IMR-90 (cell line): ENCODE results near the gene RABIF. TPM values are rescaled to one million over a fixed set of nuclear protein-coding genes. Genes with fewer than 3 reads are reported as not detected.

Experiments used
- ATAC-seq: fragments of 200-7000 bp; cut with Tn5 transposase; 2 replicates; pipeline ENCODE4 v1.9.1; 2020; ENCODE audit warnings: low read depth, mild to moderate bottlenecking, moderate library complexity
- BruUV-seq: library from RNA; stranded (reverse); fragments of 400-500 nt; replicated peaks from 2 replicates; lab custom pipeline; 2021; lab: Mats Ljungman, UMichigan
- CTCF ChIA-PET: fragments of 300-600 bp; formaldehyde crosslinking; extraction: SDS; loops from one replicate; lab custom pipeline; 2021; ENCODE audit warnings: antibody characterized with exemption; lab: Yijun Ruan, JAX
- POLR2A ChIA-PET: fragments of 300-600 bp; sonication (Branson Sonifier 250); formaldehyde crosslinking; loops from one replicate; lab custom pipeline; 2022; ENCODE audit warnings: antibody characterized with exemption; ENCODE audit not compliant: unreplicated experiment; lab: Charles Lee
- DNase-seq: peaks from one replicate; pipeline ENCODE4 v3.0.0; 2013
- H2AFZ ChIP-seq: replicated peaks from 2 replicates; pipeline ENCODE3; 2013; ENCODE audit warnings: low read length, mild to moderate bottlenecking; ENCODE audit not compliant: poor library complexity
- H2AK5ac ChIP-seq: 2 replicates; pipeline ENCODE4 v1.6.1; 2013; ENCODE audit warnings: low read depth, low read length, inconsistent platforms
- H2AK9ac ChIP-seq: replicated peaks from 2 replicates; pipeline ENCODE3; 2013; ENCODE audit warnings: mild to moderate bottlenecking, low read depth, low read length, moderate library complexity; ENCODE audit not compliant: poor library complexity
- H2BK120ac ChIP-seq: 2 replicates; pipeline ENCODE4 v1.6.1; 2013; ENCODE audit warnings: low read depth, low read length, inconsistent platforms
- H2BK15ac ChIP-seq: 3 replicates; pipeline ENCODE4 v1.6.1; 2013; ENCODE audit warnings: low read depth, low read length, inconsistent platforms
- H2BK20ac ChIP-seq: 2 replicates; pipeline ENCODE4 v1.6.1; 2013; ENCODE audit warnings: low read depth, mild to moderate bottlenecking, inconsistent platforms, low read length, moderate library complexity
- H2BK5ac ChIP-seq: 2 replicates; pipeline ENCODE4 v1.6.1; 2013; ENCODE audit warnings: mild to moderate bottlenecking, low read depth, low read length, inconsistent platforms; ENCODE audit not compliant: poor library complexity, severe bottlenecking
- H3K14ac ChIP-seq: replicated peaks from 2 replicates; pipeline ENCODE4 v1.6.1; 2013; ENCODE audit warnings: low read depth, low read length, inconsistent platforms
- H3K18ac ChIP-seq: 2 replicates; pipeline ENCODE4 v1.6.1; 2013; ENCODE audit warnings: low read depth, low read length, control low read depth
- H3K23ac ChIP-seq: 2 replicates; pipeline ENCODE4 v1.6.1; 2013; ENCODE audit warnings: low read depth, low read length, inconsistent platforms
- H3K27ac ChIP-seq: 2 replicates; pipeline ENCODE4 v1.5.1; 2013; ENCODE audit warnings: mild to moderate bottlenecking, control low read depth, low read length; ENCODE audit not compliant: insufficient read depth
- H3K27me3 ChIP-seq: 2 replicates; pipeline ENCODE4 v1.6.1; 2013; ENCODE audit warnings: low read length; ENCODE audit not compliant: control insufficient read depth, insufficient read depth
- H3K36me3 ChIP-seq: 2 replicates; pipeline ENCODE4 v1.6.1; 2013; ENCODE audit warnings: low read length, mixed read lengths; ENCODE audit not compliant: control insufficient read depth, insufficient read depth
- H3K4ac ChIP-seq: 2 replicates; pipeline ENCODE4 v1.6.1; 2013; ENCODE audit warnings: low read depth, low read length, inconsistent platforms
- H3K4me1 ChIP-seq: 2 replicates; pipeline ENCODE4 v1.6.1; 2013; ENCODE audit warnings: low read length, mixed read lengths; ENCODE audit not compliant: control insufficient read depth, insufficient read depth
- H3K4me2 ChIP-seq: 2 replicates; pipeline ENCODE4 v1.6.1; 2013; ENCODE audit warnings: low read depth, mild to moderate bottlenecking, control low read depth, low read length, moderate library complexity
- H3K4me3 ChIP-seq: 2 replicates; pipeline ENCODE4 v1.5.1; 2013; ENCODE audit warnings: low read depth, mild to moderate bottlenecking, control low read depth, low read length, moderate library complexity; ENCODE audit not compliant: insufficient read depth
- H3K56ac ChIP-seq: 2 replicates; pipeline ENCODE4 v1.6.1; 2013; ENCODE audit warnings: low read length, inconsistent platforms; ENCODE audit not compliant: insufficient read depth; ENCODE audit errors: extremely low read depth
- H3K79me1 ChIP-seq, 2 experiments: 2 replicates each; pipeline ENCODE4 v1.6.1; 2013; ENCODE audit warnings: low read length in 2 of 2, inconsistent platforms in 1 of 2, low read depth in 1 of 2
- H3K9ac ChIP-seq: 2 replicates; pipeline ENCODE4 v1.6.1; 2013; ENCODE audit warnings: low read depth, low read length, control low read depth
- H3K9me1 ChIP-seq: 2 replicates; pipeline ENCODE4 v1.6.1; 2013; ENCODE audit warnings: low read length, inconsistent platforms; ENCODE audit not compliant: insufficient read depth
- H3K9me3 ChIP-seq: 2 replicates; pipeline ENCODE4 v1.6.1; 2013; ENCODE audit warnings: low read length; ENCODE audit not compliant: control insufficient read depth, insufficient read depth
- H4K20me1 ChIP-seq: 2 replicates; pipeline ENCODE4 v1.6.1; 2013; ENCODE audit warnings: low read length, inconsistent platforms; ENCODE audit not compliant: insufficient read depth
- H4K5ac ChIP-seq: 2 replicates; pipeline ENCODE4 v1.6.1; 2013; ENCODE audit warnings: mild to moderate bottlenecking, low read depth, low read length, control low read depth
- H4K8ac ChIP-seq, 2 experiments: 2 replicates each; pipeline ENCODE4 v1.6.1; 2013; ENCODE audit warnings: low read depth in 2 of 2, low read length in 2 of 2, control low read depth in 1 of 2, inconsistent platforms in 1 of 2
- H4K91ac ChIP-seq: 2 replicates; pipeline ENCODE4 v1.6.1; 2013; ENCODE audit warnings: low read depth, low read length, inconsistent platforms; ENCODE audit not compliant: insufficient read depth
- BHLHE40 ChIP-seq: fragments of 150-350 bp; IDR thresholded peaks from 2 replicates; pipeline ENCODE4 v1.6.1; 2016; ENCODE audit warnings: mild to moderate bottlenecking, low read depth, low read length
- CEBPB ChIP-seq: IDR thresholded peaks from 2 replicates; pipeline ENCODE4 v1.6.1; 2012; ENCODE audit warnings: low read depth, low read length, improper control_type of control experiment
- CHD1 ChIP-seq: IDR thresholded peaks from 2 replicates; pipeline ENCODE4 v1.6.1; 2012; ENCODE audit warnings: low read depth, low read length, improper control_type of control experiment
- FOS ChIP-seq: fragments of 150-350 bp; IDR thresholded peaks from 2 replicates; pipeline ENCODE4 v1.6.1; 2016; ENCODE audit warnings: low read depth, low read length
- MAFK ChIP-seq: IDR thresholded peaks from 2 replicates; pipeline ENCODE4 v1.6.1; 2012; ENCODE audit warnings: low read depth, low read length, improper control_type of control experiment
- MAZ ChIP-seq: IDR thresholded peaks from 2 replicates; pipeline ENCODE4 v1.6.1; 2012; ENCODE audit warnings: low read depth, mild to moderate bottlenecking, low read length, improper control_type of control experiment, moderate library complexity, borderline replicate concordance
- MXI1 ChIP-seq: IDR thresholded peaks from 2 replicates; pipeline ENCODE4 v1.6.1; 2012; ENCODE audit warnings: low read depth, mild to moderate bottlenecking, low read length, moderate library complexity, borderline replicate concordance
- NFE2L2 ChIP-seq: fragments of 150-350 bp; IDR thresholded peaks from 2 replicates; pipeline ENCODE4 v1.6.1; 2016; ENCODE audit warnings: low read depth, mild to moderate bottlenecking, low read length
- POLR2A ChIP-seq: IDR thresholded peaks from 2 replicates; pipeline ENCODE4 v1.6.1; 2012; ENCODE audit warnings: mild to moderate bottlenecking, low read depth, low read length
- RAD21 ChIP-seq: IDR thresholded peaks from 2 replicates; pipeline ENCODE4 v1.6.1; 2012; ENCODE audit warnings: low read length, improper control_type of control experiment
- RCOR1 ChIP-seq: IDR thresholded peaks from 2 replicates; pipeline ENCODE4 v1.6.1; 2012; ENCODE audit warnings: mild to moderate bottlenecking, low read length, improper control_type of control experiment; ENCODE audit not compliant: insufficient replicate concordance
- RFX5 ChIP-seq: IDR thresholded peaks from 2 replicates; pipeline ENCODE4 v1.8.0; 2012; ENCODE audit warnings: low read depth, mild to moderate bottlenecking, low read length, moderate library complexity
- SMC3 ChIP-seq: fragments of 150-350 bp; IDR thresholded peaks from 2 replicates; pipeline ENCODE4 v1.6.1; 2016; ENCODE audit warnings: low read depth, mild to moderate bottlenecking, antibody characterized with exemption, low read length, moderate library complexity
- dilution Hi-C: fragments of 300-500 bp; cut with HindIII; formaldehyde crosslinking; loops from one replicate; pipeline ENCODE4 v1.14.3; 2018; ENCODE audit warnings: low sequenced_read_pairs; ENCODE audit not compliant: unreplicated experiment
- in situ Hi-C: fragments of 300-500 bp; cut with MboI; formaldehyde crosslinking; loops from 3 replicates; pipeline ENCODE4 v1.14.3; 2019; ENCODE audit warnings: low sequenced_read_pairs, inconsistent platforms, mixed read lengths
- intact Hi-C: fragments of 100-400 bp; cut with micrococcal nuclease; formaldehyde crosslinking; loops from 2 replicates; pipeline ENCODE4 v1.10.0; 2022
- polyA plus RNA-seq, 3 experiments: library from polyadenylated mRNA; depleted of rRNA; stranded (reverse); fragments of >200 nt; gene quantifications; 2 replicates each; pipeline ENCODE4 v1.2.3, GENCODE V29; 2012; ENCODE audit warnings: low replicate concordance in 1 of 3
- total RNA-seq: library from RNA; depleted of rRNA; stranded (reverse); fragments of >200 nt; gene quantifications from 2 replicates; pipeline ENCODE4 v1.2.3, GENCODE V29; 2012
- TF ChIP-seq, protein P1 (sequence below): fragments of 150-350 bp; IDR thresholded peaks from 2 replicates; pipeline ENCODE4 v1.6.1; 2017; ENCODE audit warnings: mild to moderate bottlenecking, antibody characterized with exemption, low read length, low read depth
- TF ChIP-seq, protein P2 (sequence below): fragments of 150-350 bp; IDR thresholded peaks from 2 replicates; pipeline ENCODE4 v1.6.1; 2016; ENCODE audit warnings: low read depth, mild to moderate bottlenecking, low read length, moderate library complexity, borderline replicate concordance
- TF ChIP-seq, protein P3 (sequence below): conservative IDR thresholded peaks from 2 replicates; pipeline ENCODE4 v1.5.1; 2012; ENCODE audit warnings: mild to moderate bottlenecking, low read depth, low read length, improper control_type of control experiment

Gene RABIF
- total and polyA plus RNA-seq, 2 of the 4 experiments (the other 2 are of a cell fraction), result 4.8 to 7.9 TPM

DNA sequence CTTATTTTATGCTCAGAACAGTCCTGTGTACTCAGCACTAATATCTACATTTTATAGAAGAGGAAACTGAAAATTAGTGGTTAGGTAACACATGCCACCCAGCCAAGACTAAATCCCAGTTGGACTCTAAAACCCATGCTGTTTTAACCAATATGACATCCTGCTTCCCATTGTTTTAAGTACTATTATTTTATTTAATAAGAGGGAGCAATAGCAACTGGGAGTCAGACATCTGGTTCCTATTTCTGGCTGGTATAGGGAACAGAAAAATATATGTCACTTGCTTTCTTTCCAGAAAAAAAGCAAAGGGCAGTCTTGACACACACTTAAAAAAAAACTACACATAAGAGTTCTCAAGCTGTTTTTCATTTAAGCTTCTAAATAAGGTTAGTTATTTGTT is 26.2 kb upstream of the RABIF start:
- no peak for TF ChIP-seq NFE2L2
- TF ChIP-seq MAZ, result no peak
- TF ChIP-seq CEBPB, result no peak
- no peak for TF ChIP-seq MXI1
- no peak for TF ChIP-seq RAD21
- TF ChIP-seq CHD1, result no peak
- no peak for TF ChIP-seq SMC3
- TF ChIP-seq RFX5, result no peak
- TF ChIP-seq MAFK, result no peak
- TF ChIP-seq RCOR1, result no peak
- TF ChIP-seq POLR2A, result no peak
- TF ChIP-seq FOS, result no peak
- TF ChIP-seq, protein P1, sequence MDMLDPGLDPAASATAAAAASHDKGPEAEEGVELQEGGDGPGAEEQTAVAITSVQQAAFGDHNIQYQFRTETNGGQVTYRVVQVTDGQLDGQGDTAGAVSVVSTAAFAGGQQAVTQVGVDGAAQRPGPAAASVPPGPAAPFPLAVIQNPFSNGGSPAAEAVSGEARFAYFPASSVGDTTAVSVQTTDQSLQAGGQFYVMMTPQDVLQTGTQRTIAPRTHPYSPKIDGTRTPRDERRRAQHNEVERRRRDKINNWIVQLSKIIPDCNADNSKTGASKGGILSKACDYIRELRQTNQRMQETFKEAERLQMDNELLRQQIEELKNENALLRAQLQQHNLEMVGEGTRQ, result no peak
- TF ChIP-seq, protein P2, sequence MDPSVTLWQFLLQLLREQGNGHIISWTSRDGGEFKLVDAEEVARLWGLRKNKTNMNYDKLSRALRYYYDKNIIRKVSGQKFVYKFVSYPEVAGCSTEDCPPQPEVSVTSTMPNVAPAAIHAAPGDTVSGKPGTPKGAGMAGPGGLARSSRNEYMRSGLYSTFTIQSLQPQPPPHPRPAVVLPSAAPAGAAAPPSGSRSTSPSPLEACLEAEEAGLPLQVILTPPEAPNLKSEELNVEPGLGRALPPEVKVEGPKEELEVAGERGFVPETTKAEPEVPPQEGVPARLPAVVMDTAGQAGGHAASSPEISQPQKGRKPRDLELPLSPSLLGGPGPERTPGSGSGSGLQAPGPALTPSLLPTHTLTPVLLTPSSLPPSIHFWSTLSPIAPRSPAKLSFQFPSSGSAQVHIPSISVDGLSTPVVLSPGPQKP, result no peak
- TF ChIP-seq, protein P3, sequence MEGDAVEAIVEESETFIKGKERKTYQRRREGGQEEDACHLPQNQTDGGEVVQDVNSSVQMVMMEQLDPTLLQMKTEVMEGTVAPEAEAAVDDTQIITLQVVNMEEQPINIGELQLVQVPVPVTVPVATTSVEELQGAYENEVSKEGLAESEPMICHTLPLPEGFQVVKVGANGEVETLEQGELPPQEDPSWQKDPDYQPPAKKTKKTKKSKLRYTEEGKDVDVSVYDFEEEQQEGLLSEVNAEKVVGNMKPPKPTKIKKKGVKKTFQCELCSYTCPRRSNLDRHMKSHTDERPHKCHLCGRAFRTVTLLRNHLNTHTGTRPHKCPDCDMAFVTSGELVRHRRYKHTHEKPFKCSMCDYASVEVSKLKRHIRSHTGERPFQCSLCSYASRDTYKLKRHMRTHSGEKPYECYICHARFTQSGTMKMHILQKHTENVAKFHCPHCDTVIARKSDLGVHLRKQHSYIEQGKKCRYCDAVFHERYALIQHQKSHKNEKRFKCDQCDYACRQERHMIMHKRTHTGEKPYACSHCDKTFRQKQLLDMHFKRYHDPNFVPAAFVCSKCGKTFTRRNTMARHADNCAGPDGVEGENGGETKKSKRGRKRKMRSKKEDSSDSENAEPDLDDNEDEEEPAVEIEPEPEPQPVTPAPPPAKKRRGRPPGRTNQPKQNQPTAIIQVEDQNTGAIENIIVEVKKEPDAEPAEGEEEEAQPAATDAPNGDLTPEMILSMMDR, result no peak
- TF ChIP-seq BHLHE40, result no peak
- no peaks in the 10 kb centered on the region for H3K27me3 ChIP-seq
- BruUV-seq, result no TSS peak

More for the DNA sequence above, 26.2 kb upstream of the RABIF start:
- Histone ChIP-seq H2BK120ac (no peak overlapping the region), H2AK5ac (no peak overlapping the region), H3K4me2 (no peak overlapping the region), H4K5ac (no peak overlapping the region), H3K4me3 (no peak overlapping the region), H3K4ac (no peak overlapping the region), H3K36me3 (peaks cover 47% of the 10 kb centered on the region), H3K4me1 (no peaks in the 10 kb centered on the region), H2BK20ac (no peak overlapping the region), H2BK5ac (no peak overlapping the region), H3K27ac (no peak overlapping the region), H3K14ac (no peak overlapping the region), H3K79me1 (no peaks in the 10 kb centered on the region; a peak in 1 of 4 replicates), H2AFZ (no peak overlapping the region), H4K8ac (no peak overlapping the region), H3K9ac (no peak overlapping the region), H4K20me1 (no peaks in the 10 kb centered on the region), H2AK9ac (no peak overlapping the region), H3K56ac (no peak overlapping the region), H2BK15ac (no peak overlapping the region), H3K9me1 (no peaks in the 10 kb centered on the region), H4K91ac (no peak overlapping the region), H3K18ac (no peak overlapping the region), H3K9me3 (no peaks in the 10 kb centered on the region), H3K23ac (no peak overlapping the region)
- dilution Hi-C loops, result no loop called here
- in situ Hi-C loops, result loop anchor here (10.0 kb wide), 1 partner anchor 160 kb away; no protein-coding TSS in a partner anchor
- CTCF ChIA-PET, result interaction anchor here (0.6 kb wide), 1 partner anchor 156 kb away, joined by 3 read pairs; no protein-coding TSS in a partner anchor
- intact Hi-C loops, result loop anchor here (5.0 kb wide), 1 partner anchor 168 kb away; no protein-coding TSS in a partner anchor
- POLR2A ChIA-PET, result no interaction called here
- ATAC-seq (no peak), DNase-seq (no peak)
